Nephron progenitor cell (in vitro differentiated cells): ENCODE data around the gene POU3F2.

Source experiments
- DNase-seq: peaks from one replicate; pipeline ENCODE4 v3.0.0; 2021
- H3K27ac Mint-ChIP-seq: 2 replicates; pipeline ENCODE4 v1.8.0; 2021; ENCODE audit warnings: mild to moderate bottlenecking, moderate library complexity, mixed read lengths
- H3K27me3 Mint-ChIP-seq: 2 replicates; pipeline ENCODE4 v1.8.0; 2021; ENCODE audit warnings: mild to moderate bottlenecking, low read depth, mixed read lengths; ENCODE audit not compliant: poor library complexity
- H3K36me3 Mint-ChIP-seq: 2 replicates; pipeline ENCODE4 v1.8.0; 2021; ENCODE audit warnings: low read depth, mixed read lengths
- H3K4me1 Mint-ChIP-seq: 2 replicates; pipeline ENCODE4 v1.8.0; 2021; ENCODE audit warnings: mixed read lengths
- H3K4me3 Mint-ChIP-seq: 2 replicates; pipeline ENCODE4 v1.8.0; 2021; ENCODE audit warnings: mild to moderate bottlenecking, moderate library complexity, mixed read lengths
- H3K9me3 Mint-ChIP-seq: 2 replicates; pipeline ENCODE4 v1.8.0; 2021; ENCODE audit warnings: mild to moderate bottlenecking, moderate library complexity, mixed read lengths
- TF ChIP-seq, protein P1 (sequence below): fragments of 200-600 bp; sonication (generic); IDR thresholded peaks from 2 replicates; pipeline ENCODE4 v1.5.0; 2021; ENCODE audit warnings: antibody characterized with exemption

POU3F2 gene

DNA sequence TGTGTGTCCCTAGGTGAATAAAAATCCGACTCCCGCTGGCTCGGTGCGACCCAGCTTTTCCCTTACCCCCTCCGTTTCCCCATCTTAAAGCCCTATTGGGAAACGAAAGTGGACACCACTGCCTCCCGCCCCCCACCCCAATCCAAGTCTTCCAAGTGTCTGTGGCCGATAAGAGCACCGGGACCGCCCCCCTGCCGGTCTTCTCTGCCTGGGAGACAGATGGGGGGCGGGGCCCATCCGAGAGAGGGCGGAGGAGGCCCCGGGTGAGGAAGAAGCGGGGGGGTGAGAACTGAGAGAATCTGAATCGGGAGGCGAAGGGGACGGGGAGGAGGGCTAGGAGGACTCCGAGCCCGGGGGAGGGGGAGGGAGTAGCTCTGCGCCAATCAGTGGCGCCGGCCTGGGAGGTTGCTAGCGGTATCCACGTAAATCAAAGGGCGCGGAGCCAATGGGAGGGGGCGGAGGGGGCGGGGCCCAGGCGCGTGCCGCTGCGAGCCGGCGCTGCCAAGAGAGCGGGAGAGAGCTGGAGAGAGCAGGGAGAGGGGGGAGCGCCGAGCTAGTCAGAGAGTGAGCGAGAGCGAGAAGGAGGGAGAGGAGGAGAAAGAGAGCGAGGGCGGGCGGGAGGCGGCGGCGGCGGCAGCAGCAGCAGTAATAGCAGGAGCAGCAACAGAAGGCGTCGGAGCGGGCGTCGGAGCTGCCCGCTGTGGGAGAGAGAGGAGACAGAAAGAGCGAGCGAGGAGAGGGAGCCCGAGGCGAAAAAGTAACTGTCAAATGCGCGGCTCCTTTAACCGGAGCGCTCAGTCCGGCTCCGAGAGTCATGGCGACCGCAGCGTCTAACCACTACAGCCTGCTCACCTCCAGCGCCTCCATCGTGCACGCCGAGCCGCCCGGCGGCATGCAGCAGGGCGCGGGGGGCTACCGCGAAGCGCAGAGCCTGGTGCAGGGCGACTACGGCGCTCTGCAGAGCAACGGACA is at the start of gene POU3F2:
Gene POU3F2 (plus strand): TSS at position 515 of the 972 bp plus-strand sequence. CDS start 300 bp downstream, at position 815.
- H3K9me3 Mint-ChIP-seq, result no peaks in the 10 kb centered on the region
- H3K27me3 Mint-ChIP-seq, result peaks cover 90% of the 10 kb centered on the region
- H3K4me3 Mint-ChIP-seq, result peak within 1 kb of the TSS; percentile 87
- no peak within 1 kb of the TSS for H3K27ac Mint-ChIP-seq
- H3K4me1 Mint-ChIP-seq, result peaks cover 70% of the 10 kb centered on the region
- TF ChIP-seq, protein P1, sequence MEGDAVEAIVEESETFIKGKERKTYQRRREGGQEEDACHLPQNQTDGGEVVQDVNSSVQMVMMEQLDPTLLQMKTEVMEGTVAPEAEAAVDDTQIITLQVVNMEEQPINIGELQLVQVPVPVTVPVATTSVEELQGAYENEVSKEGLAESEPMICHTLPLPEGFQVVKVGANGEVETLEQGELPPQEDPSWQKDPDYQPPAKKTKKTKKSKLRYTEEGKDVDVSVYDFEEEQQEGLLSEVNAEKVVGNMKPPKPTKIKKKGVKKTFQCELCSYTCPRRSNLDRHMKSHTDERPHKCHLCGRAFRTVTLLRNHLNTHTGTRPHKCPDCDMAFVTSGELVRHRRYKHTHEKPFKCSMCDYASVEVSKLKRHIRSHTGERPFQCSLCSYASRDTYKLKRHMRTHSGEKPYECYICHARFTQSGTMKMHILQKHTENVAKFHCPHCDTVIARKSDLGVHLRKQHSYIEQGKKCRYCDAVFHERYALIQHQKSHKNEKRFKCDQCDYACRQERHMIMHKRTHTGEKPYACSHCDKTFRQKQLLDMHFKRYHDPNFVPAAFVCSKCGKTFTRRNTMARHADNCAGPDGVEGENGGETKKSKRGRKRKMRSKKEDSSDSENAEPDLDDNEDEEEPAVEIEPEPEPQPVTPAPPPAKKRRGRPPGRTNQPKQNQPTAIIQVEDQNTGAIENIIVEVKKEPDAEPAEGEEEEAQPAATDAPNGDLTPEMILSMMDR, result no peak
- DNase-seq, result peak; percentile 94
- H3K36me3 Mint-ChIP-seq, result no peaks in the 10 kb centered on the region

DNA sequence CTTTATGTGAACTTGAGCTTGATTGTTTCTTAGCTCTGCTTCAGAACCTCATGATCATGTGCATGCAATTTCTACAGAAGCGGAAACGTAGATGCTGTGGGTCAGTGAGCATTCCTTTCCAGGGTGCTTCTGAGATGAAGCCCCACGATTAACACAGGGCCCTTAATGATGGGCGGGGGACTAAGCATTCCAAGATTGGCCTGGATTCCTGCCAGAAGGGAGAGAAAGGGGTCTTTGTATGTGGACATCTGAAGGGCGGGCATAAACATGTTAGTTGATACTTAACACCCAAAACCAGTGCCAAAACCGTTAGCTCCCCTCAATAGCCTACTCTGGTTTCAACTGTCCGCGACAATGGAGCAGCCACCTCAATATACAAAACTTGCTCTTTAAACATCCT is 46.9 kb upstream of the POU3F2 start:
- no peak for DNase-seq
- H3K4me1 Mint-ChIP-seq, result peaks cover 5% of the 10 kb centered on the region
- no peak overlapping the region for H3K27ac Mint-ChIP-seq
- no peak overlapping the region for H3K4me3 Mint-ChIP-seq
- H3K36me3 Mint-ChIP-seq, result no peaks in the 10 kb centered on the region
- H3K27me3 Mint-ChIP-seq, result peaks cover 11% of the 10 kb centered on the region
- no peaks in the 10 kb centered on the region for H3K9me3 Mint-ChIP-seq
- TF ChIP-seq, protein P1, result no peak

DNA sequence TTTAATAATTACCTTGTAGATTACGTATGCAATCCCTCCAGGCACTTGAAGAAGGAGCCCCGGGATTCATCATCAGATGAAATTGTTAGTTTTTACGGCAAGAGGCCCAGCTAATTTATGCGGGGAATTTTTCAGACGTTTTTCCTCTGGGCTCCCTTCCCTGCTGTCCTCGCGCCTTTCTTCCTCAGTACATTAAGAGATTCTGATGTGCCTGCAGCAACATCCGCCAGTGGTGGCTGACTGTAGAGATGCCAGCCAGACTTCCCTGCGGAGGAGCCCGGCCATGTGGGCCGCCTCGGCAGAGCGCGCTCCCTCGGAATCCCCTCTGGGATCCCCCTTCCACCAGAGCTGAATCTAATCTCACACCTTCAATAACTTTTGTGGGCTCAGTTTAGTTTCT is 46.4 kb upstream of the POU3F2 start:
- Mint-ChIP-seq H3K9me3 (no peaks in the 10 kb centered on the region), H3K36me3 (no peaks in the 10 kb centered on the region), H3K4me3 (no peak overlapping the region), H3K27me3 (peaks cover 11% of the 10 kb centered on the region), H3K4me1 (peaks cover 5% of the 10 kb centered on the region), H3K27ac (no peak overlapping the region)
- TF ChIP-seq, protein P1, result no peak
- no peak for DNase-seq

DNA sequence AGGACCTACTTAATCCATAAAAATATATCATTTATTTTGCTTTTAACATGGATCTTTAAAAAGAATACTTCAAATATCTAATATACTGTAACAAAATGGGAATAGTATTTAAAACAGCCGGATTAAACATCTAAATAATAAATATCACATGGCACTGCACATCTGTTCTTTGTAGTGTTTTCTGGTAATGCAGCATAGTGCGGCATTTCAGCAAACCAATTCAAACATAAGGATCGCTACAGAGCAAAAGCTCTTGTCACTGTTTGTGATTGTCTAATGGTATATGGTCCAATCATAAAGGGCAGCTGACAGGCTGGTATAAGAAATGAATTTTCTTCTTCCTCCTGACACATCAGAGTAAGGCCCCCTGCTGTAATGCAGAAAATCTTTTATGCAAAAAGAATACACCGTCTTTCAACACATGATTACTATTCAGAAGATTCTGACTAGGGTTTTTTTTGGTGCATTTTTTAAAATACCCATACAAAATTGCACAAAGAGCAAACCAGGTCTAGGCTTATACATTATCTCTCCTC is 40.0 kb upstream of the POU3F2 start:
- Mint-ChIP-seq H3K27me3 (peaks cover 3% of the 10 kb centered on the region), H3K9me3 (no peaks in the 10 kb centered on the region), H3K36me3 (no peaks in the 10 kb centered on the region), H3K4me3 (no peak overlapping the region), H3K4me1 (peaks cover 19% of the 10 kb centered on the region), H3K27ac (no peak overlapping the region)
- DNase-seq, result no peak
- TF ChIP-seq, protein P1, result no peak

DNA sequence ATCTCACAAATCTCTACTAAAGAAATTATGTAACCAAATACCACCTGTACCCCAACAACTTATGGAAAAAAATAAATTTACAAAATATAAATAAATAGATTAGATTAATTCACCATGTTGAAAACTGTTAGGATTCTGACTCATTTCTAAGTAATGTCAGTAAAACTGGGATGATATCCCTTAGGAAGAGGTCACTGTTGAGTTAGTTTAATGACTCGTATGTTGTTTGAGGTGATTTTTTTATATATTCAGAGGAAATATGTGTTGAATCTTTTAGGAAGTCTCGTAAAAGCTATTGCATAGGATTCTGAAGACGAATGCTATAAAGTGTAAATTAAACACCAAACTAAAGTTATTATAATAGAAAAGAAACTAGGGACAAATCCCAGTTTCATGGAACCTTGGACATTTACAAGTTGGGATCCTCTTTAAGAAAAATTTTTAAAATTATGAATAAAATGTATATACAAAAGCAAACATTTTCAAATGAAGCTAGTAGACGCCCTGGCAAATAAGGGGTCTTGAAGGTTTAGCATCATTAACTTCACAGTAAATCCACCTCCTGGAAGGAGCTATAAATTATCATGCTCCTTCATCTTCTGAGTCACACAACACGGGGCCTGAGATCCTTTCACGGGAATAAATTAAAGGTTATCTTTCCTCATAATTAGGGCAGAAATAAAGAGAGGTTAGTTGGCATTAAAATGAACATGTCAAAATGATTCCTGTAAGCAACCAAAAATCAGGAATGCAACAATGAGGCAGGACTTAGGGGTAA is 37.0 kb upstream of the POU3F2 start:
- H3K36me3 Mint-ChIP-seq, result no peaks in the 10 kb centered on the region
- H3K9me3 Mint-ChIP-seq, result peaks cover 12% of the 10 kb centered on the region
- peaks cover 19% of the 10 kb centered on the region for H3K4me1 Mint-ChIP-seq
- TF ChIP-seq, protein P1, result no peak
- no peak overlapping the region for H3K27ac Mint-ChIP-seq
- H3K4me3 Mint-ChIP-seq, result no peak overlapping the region
- no peak for DNase-seq
- peaks cover 3% of the 10 kb centered on the region for H3K27me3 Mint-ChIP-seq
